Body of pancreas (tissue), 4 donors: ENCODE data around the gene ATP1B2. TPM values are rescaled to one million over a fixed set of nuclear protein-coding genes. Genes with fewer than 3 reads are reported as not detected.

Source experiments
- ATAC-seq: fragments of 150-250 bp; one replicate; pipeline ENCODE4 v1.9.1; 2016
- DNase-seq, 4 donors: peaks; one replicate each; pipeline ENCODE4 v3.0.0-alpha.2; 2019
- H3K27ac ChIP-seq, 4 donors: fragments of 200-600 bp; sonication (generic); 1 replicate in 3 of 4; 2 replicates in 1 of 4; pipeline versions ENCODE4 v1.5.1 to v1.6.1; 2016 to 2019; ENCODE audit warnings: mild to moderate bottlenecking in 1 of 4, mixed read lengths in 1 of 4, moderate library complexity in 1 of 4
- H3K27me3 ChIP-seq, 2 donors: fragments of 200-600 bp; sonication (generic); one replicate each; pipeline ENCODE4 v1.6.0; 2016; ENCODE audit warnings: mild to moderate bottlenecking in 1 of 2
- H3K36me3 ChIP-seq, 2 donors: fragments of 200-600 bp; sonication (generic); replicated peaks in 1 of 2; 2 replicates each; pipeline ENCODE4 v1.5.1; 2016; ENCODE audit warnings: low read depth in 2 of 2; ENCODE audit not compliant: insufficient read depth in 1 of 2
- H3K4me1 ChIP-seq: fragments of 200-600 bp; sonication (generic); one replicate; pipeline ENCODE4 v1.6.0; 2016
- H3K4me3 ChIP-seq, 2 donors: fragments of 200-600 bp; sonication (generic); 1 replicate in 1 of 2; 2 replicates in 1 of 2; pipeline ENCODE4 v1.5.1; 2016 to 2019
- H3K9me3 ChIP-seq, 3 donors: fragments of 200-600 bp; sonication (generic); 1 replicate in 2 of 3; 2 replicates in 1 of 3; pipeline ENCODE4 v1.5.1; 2016
- POLR2A ChIP-seq, 3 donors: fragments of 450-650 bp; IDR thresholded peaks; one replicate each; pipeline ENCODE4 v1.6.1; 2016; ENCODE audit warnings: antibody characterized with exemption in 3 of 3, mild to moderate bottlenecking in 2 of 3
- WGBS, 2 donors: methylation state at CpG; one replicate each; pipeline ENCODE4 v1.1.5; 2017; 5-methylcytosine and 5-hydroxymethylcytosine counted together
- intact Hi-C: fragments of 100-400 bp; cut with DNase I; formaldehyde crosslinking; loops from one replicate; pipeline ENCODE4 v1.15.1; 2023
- total RNA-seq, 2 donors: library from RNA; depleted of rRNA; stranded (reverse); fragments of >200 nt; gene quantifications; one replicate each; pipeline ENCODE4 v1.1.0, GENCODE V29; 2016
- TF ChIP-seq, protein P1 (sequence below), 7 experiments: fragments of 450-650 bp in 4 of 7; fragments of 200-600 bp in 3 of 7; sonication (generic) in 3 of 7; IDR thresholded peaks; one replicate each; pipeline ENCODE4 v1.5.1; 2016 to 2019; ENCODE audit warnings: antibody characterized with exemption in 7 of 7

The ATP1B2 gene
- total RNA-seq, 2 donors from 2014 or later: 0.78 to 1.3 TPM

DNA sequence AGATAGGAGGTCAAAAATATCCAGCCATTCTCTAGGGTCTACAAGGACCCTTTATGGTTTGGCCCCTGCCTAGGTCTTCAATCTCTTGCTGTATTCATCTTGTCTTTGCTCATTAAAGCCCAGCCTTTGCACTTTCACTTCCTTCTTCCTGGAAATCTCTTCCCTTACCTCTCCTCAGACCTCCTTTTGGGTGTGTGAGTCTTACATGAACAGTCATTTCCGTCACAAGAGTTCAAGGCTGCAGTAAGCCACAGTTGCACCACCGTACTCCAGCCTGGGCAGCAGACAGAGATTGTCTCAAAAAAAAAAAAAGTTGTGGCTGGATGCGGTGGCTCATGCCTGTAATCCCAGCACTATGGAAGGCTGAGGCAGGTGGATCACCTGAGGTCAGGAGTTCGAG is 6.0 kb upstream of the ATP1B2 start:
- TF ChIP-seq, protein P1, sequence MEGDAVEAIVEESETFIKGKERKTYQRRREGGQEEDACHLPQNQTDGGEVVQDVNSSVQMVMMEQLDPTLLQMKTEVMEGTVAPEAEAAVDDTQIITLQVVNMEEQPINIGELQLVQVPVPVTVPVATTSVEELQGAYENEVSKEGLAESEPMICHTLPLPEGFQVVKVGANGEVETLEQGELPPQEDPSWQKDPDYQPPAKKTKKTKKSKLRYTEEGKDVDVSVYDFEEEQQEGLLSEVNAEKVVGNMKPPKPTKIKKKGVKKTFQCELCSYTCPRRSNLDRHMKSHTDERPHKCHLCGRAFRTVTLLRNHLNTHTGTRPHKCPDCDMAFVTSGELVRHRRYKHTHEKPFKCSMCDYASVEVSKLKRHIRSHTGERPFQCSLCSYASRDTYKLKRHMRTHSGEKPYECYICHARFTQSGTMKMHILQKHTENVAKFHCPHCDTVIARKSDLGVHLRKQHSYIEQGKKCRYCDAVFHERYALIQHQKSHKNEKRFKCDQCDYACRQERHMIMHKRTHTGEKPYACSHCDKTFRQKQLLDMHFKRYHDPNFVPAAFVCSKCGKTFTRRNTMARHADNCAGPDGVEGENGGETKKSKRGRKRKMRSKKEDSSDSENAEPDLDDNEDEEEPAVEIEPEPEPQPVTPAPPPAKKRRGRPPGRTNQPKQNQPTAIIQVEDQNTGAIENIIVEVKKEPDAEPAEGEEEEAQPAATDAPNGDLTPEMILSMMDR (IDR thresholded peaks at IDR 0.05): no peak
- no peak for TF ChIP-seq POLR2A (IDR thresholded peaks at IDR 0.05)
- H3K27me3 ChIP-seq: no peaks in the 10 kb centered on the region
- H3K4me1 ChIP-seq: no peaks in the 10 kb centered on the region
- H3K27ac ChIP-seq: no peak overlapping the region
- DNase-seq (no peak), ATAC-seq (no peak)
- H3K36me3 ChIP-seq: no peaks in the 10 kb centered on the region
- intact Hi-C loops: no loop called here
- H3K9me3 ChIP-seq: no peaks in the 10 kb centered on the region
- H3K4me3 ChIP-seq: no peak overlapping the region
- WGBS, 2 donors: 83 to 90% methylated on average over 4 of the region's 4 CpGs

DNA sequence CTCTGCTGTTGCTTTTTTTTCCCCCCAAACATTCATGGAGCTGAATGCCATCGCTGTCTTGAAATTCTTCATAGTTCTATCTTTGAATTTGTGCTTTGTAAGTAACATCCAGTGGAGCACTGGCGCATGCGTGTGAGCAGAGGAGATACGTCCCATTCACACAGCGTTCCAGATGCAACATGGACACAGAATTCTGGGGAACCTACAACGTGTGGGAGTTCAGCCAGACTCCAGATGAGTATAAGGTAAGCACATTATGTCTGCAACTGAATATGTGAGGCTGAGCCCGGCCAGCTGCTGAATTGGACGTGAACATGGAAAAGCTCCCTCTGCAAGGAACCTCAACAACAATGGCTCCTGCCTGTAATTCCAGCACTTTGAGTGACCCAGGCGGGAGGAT is 4.3 kb upstream of the ATP1B2 start:
- no peaks in the 10 kb centered on the region for H3K9me3 ChIP-seq
- peaks cover 16% of the 10 kb centered on the region for H3K4me1 ChIP-seq
- no peak overlapping the region for H3K27ac ChIP-seq
- 68 to 71% methylated on average over 8 to 9 of the region's 9 CpGs for WGBS, 2 donors
- H3K36me3 ChIP-seq: no peaks in the 10 kb centered on the region
- TF ChIP-seq, protein P1 (IDR thresholded peaks at IDR 0.05): no peak
- TF ChIP-seq POLR2A (IDR thresholded peaks at IDR 0.05): no peak
- intact Hi-C loops: no loop called here
- no peak overlapping the region for H3K4me3 ChIP-seq
- ATAC-seq (no peak), DNase-seq (no peak)
- peaks cover 0 to 11% of the 10 kb centered on the region in 2 donors for H3K27me3 ChIP-seq

DNA sequence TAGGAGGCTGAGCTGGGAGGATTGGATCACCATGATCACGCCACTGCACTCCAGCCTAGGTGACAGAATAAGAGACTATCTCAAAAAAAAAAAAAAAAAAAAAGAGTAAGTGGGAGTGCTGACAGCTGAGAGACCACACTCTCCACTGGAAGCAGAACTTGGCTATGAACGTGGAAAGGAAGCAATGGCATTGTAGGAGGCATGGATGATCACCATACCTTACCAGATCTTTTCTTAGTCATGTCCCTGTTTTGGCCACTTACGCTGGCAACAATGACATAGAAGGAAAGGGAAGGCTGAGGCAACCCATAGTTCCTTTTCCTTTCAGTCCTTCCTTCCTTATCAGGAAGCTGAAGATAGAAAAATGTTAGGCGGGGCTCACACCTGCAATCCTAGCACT is 3.7 kb upstream of the ATP1B2 start:
- DNase-seq: no peak
- H3K4me1 ChIP-seq: peaks cover 21% of the 10 kb centered on the region
- intact Hi-C loops: no loop called here
- no peak for TF ChIP-seq POLR2A (IDR thresholded peaks at IDR 0.05)
- TF ChIP-seq, protein P1 (IDR thresholded peaks at IDR 0.05): no peak
- 74 to 78% methylated on average over 4 of the region's 4 CpGs for WGBS, 2 donors
- H3K4me3 ChIP-seq: no peak overlapping the region
- ATAC-seq: no peak
- H3K27me3 ChIP-seq: peaks cover 0 to 13% of the 10 kb centered on the region in 2 donors
- H3K36me3 ChIP-seq: no peaks in the 10 kb centered on the region
- H3K27ac ChIP-seq: no peak overlapping the region
- no peaks in the 10 kb centered on the region for H3K9me3 ChIP-seq

DNA sequence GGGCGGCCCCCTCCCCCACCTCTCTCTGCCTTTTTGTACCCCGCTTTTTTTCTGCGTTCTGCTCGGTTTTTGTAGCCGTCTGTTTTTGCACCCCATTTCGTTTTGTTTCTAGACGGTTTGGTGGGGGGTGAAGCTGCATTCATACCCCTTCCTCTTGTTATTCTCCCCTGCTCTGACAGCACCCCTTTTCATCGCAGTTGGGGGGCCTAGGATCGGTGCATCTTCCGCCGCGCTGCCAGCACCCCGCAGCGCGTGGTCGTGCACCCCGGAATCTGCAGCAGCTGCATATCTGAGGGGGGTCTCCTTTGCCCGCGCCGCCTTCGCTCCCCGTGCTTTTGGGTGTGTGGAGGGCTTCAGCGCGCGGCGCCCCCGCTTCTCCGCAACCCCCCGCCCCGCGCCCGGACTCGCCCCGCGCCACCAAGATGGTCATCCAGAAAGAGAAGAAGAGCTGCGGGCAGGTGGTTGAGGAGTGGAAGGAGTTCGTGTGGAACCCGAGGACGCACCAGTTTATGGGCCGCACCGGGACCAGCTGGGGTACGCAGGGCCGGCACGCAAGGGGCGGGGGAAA is 455 bp downstream of the ATP1B2 start:
- intact Hi-C loops: no loop called here
- WGBS, 2 donors: 2 to 3% methylated on average over 23 to 40 of the region's 45 CpGs
- Histone ChIP-seq H3K27me3 (peaks cover 0 to 13% of the 10 kb centered on the region in 2 donors), H3K9me3 (no peaks in the 10 kb centered on the region), H3K4me1 (peaks cover 21% of the 10 kb centered on the region), H3K27ac (no peak overlapping the region), H3K4me3 (peak overlapping the region; percentile 10 to 39), H3K36me3 (no peaks in the 10 kb centered on the region)
- DNase-seq (no peak), ATAC-seq (no peak)
- TF ChIP-seq, protein P1 (IDR thresholded peaks at IDR 0.05): no peak
- TF ChIP-seq POLR2A (IDR thresholded peaks at IDR 0.05): no peak
